K562 (cell line): ENCODE data around the gene SERTAD2. TPM values are rescaled to one million over a fixed set of nuclear protein-coding genes. Genes with fewer than 3 reads are reported as not detected.

Experiments
- ATAC-seq: fragments of 200-7000 bp; cut with Tn5 transposase; 3 replicates; pipeline ENCODE4 v1.9.1; 2020; ENCODE audit warnings: moderate library complexity
- BruUV-seq: library from RNA; stranded (reverse); fragments of 400-500 nt; replicated peaks from 2 replicates; lab custom pipeline; 2021; lab: Mats Ljungman, UMichigan
- CTCF ChIA-PET: fragments of 300-600 bp; formaldehyde crosslinking; extraction: SDS; loops from one replicate; lab custom pipeline; 2021; ENCODE audit warnings: low intra/inter-chr PET ratio; lab: Yijun Ruan, JAX
- POLR2A ChIA-PET: fragments of 300-600, 350-650 bp; sonication (Branson Sonifier 250); formaldehyde crosslinking; extraction: SDS; loops from one replicate; lab custom pipeline; 2021; ENCODE audit warnings: antibody characterized with exemption, inconsistent platforms; lab: Yijun Ruan, JAX
- DNase-seq, 4 experiments: peaks; one replicate each; pipeline versions ENCODE4 v3.0.0 to v3.0.0-alpha.2; 2011 to 2018; ENCODE audit warnings: low spot score in 3 of 4, mixed read lengths in 3 of 4; ENCODE audit errors: extremely low read depth in 1 of 4
- FAIRE-seq: peaks from 2 replicates; lab custom pipeline; 2011; peaks lifted over from hg19 to GRCh38; lab: Jason Lieb, UNC
- H2AFZ ChIP-seq: 2 replicates; pipeline ENCODE4 v1.6.0; 2011; ENCODE audit warnings: low read depth, low read length, control low read depth, inconsistent platforms
- H3K27ac ChIP-seq: fragments of 200-600 bp; 3 replicates; pipeline ENCODE4 v1.8.0; 2011; ENCODE audit warnings: low read depth, mild to moderate bottlenecking, control low read depth, inconsistent platforms, low read length, moderate library complexity, mixed read lengths; ENCODE audit errors: extremely low read depth
- H3K27me3 ChIP-seq, 2 experiments: fragments of 300-600 bp in 1 of 2; 2 replicates in 1 of 2; 3 replicates in 1 of 2; pipeline versions ENCODE4 v1.6.0 to v1.8.0; 2011; ENCODE audit warnings: inconsistent platforms in 2 of 2, low read length in 2 of 2, mild to moderate bottlenecking in 1 of 2, mixed read lengths in 1 of 2, moderate library complexity in 1 of 2; ENCODE audit not compliant: control insufficient read depth in 2 of 2, insufficient read depth in 2 of 2
- H3K36me3 ChIP-seq: fragments of 300-600 bp; 3 replicates; pipeline ENCODE4 v1.8.0; 2011; ENCODE audit warnings: mild to moderate bottlenecking, low read length, inconsistent platforms; ENCODE audit not compliant: control insufficient read depth, insufficient read depth
- H3K4me1 ChIP-seq, 2 experiments: fragments of 200-600 bp in 1 of 2; replicated peaks in 1 of 2; 2 replicates in 1 of 2; 3 replicates in 1 of 2; pipeline versions ENCODE4 v1.5.1 to v1.8.0; 2011; ENCODE audit warnings: inconsistent platforms in 2 of 2, low read length in 2 of 2, mild to moderate bottlenecking in 1 of 2, mixed read lengths in 1 of 2, moderate library complexity in 1 of 2; ENCODE audit not compliant: control insufficient read depth in 2 of 2, insufficient read depth in 2 of 2
- H3K4me2 ChIP-seq: 2 replicates; pipeline ENCODE4 v1.6.1; 2011; ENCODE audit warnings: low read length, control low read depth, inconsistent platforms, mixed read lengths; ENCODE audit not compliant: insufficient read depth
- H3K4me3 ChIP-seq: fragments of 200-600 bp; sonication (generic), shearing (Covaris generic); 2 replicates; pipeline ENCODE4 v1.5.1; 2016; ENCODE audit warnings: control low read depth, inconsistent platforms
- H3K79me2 ChIP-seq: fragments of 200-600 bp; 3 replicates; pipeline ENCODE4 v1.8.0; 2011; ENCODE audit warnings: low read length, inconsistent platforms; ENCODE audit not compliant: control insufficient read depth, insufficient read depth
- H3K9ac ChIP-seq, 2 experiments: 2 replicates each; pipeline versions ENCODE4 v1.6.0 to v1.6.1; 2011; ENCODE audit warnings: low read depth in 2 of 2, low read length in 2 of 2, control low read depth in 1 of 2, inconsistent platforms in 1 of 2, mild to moderate bottlenecking in 1 of 2, mixed read lengths in 1 of 2; ENCODE audit not compliant: insufficient read depth in 1 of 2
- H3K9me1 ChIP-seq: one replicate; pipeline ENCODE4 v1.6.0; 2011; ENCODE audit warnings: inconsistent platforms, mild to moderate bottlenecking, low read length, moderate library complexity; ENCODE audit not compliant: control insufficient read depth, insufficient read depth
- H3K9me3 ChIP-seq: replicated peaks from 2 replicates; pipeline ENCODE4 v1.5.1; 2011; ENCODE audit warnings: low read depth, low read length, inconsistent platforms; ENCODE audit not compliant: control insufficient read depth, insufficient read depth
- H4K20me1 ChIP-seq: replicated peaks from 2 replicates; pipeline ENCODE4 v1.6.1; 2011; ENCODE audit warnings: low read length, inconsistent platforms, mixed read lengths; ENCODE audit not compliant: control insufficient read depth, insufficient read depth
- BACH1 ChIP-seq: fragments of 200-800 bp; sonication (Bioruptor generic); IDR thresholded peaks from 2 replicates; pipeline ENCODE4 v1.6.1; 2016; ENCODE audit warnings: missing genetic modification characterization, missing compliant biosample characterization
- IRF2 ChIP-seq: sonication (generic); formaldehyde crosslinking; IDR thresholded peaks from 2 replicates; pipeline ENCODE4 v1.8.1; 2022; ENCODE audit warnings: mild to moderate bottlenecking, missing genetic modification reagents
- NR2C2 ChIP-seq, 2 experiments: fragments of 200-800 bp in 1 of 2; sonication (Bioruptor generic) in 1 of 2; sonication (generic) in 1 of 2; formaldehyde crosslinking in 1 of 2; IDR thresholded peaks; 2 replicates each; pipeline versions ENCODE4 v1.6.1 to v1.8.0; 2016 to 2022; ENCODE audit warnings: mild to moderate bottlenecking in 1 of 2, missing compliant biosample characterization in 1 of 2, missing genetic modification characterization in 1 of 2, missing genetic modification reagents in 1 of 2
- PHB ChIP-seq: fragments of 250-450 bp; sonication (Bioruptor Pico); IDR thresholded peaks from 2 replicates; pipeline ENCODE4 v1.5.0; 2021
- PHF21A ChIP-seq: fragments of 450-650 bp; IDR thresholded peaks from 2 replicates; pipeline ENCODE4 v1.6.1; 2017; ENCODE audit warnings: low read depth, borderline replicate concordance
- SMARCA4 ChIP-seq: fragments of 450-650 bp; IDR thresholded peaks from 2 replicates; pipeline ENCODE4 v1.6.1; 2016
- ZEB2 ChIP-seq: fragments of 450-650 bp; IDR thresholded peaks from 2 replicates; pipeline ENCODE4 v1.6.1; 2016
- ZNF395 ChIP-seq: fragments of 200-800 bp; sonication (Bioruptor generic); IDR thresholded peaks from 2 replicates; pipeline ENCODE4 v1.6.1; 2017; ENCODE audit warnings: missing genetic modification characterization, missing compliant biosample characterization
- ZNF699 ChIP-seq: fragments of 250-450 bp; sonication (Bioruptor Pico); IDR thresholded peaks from 2 replicates; pipeline ENCODE4 v1.8.0; 2021; ENCODE audit warnings: mild to moderate bottlenecking, moderate library complexity; ENCODE audit not compliant: insufficient replicate concordance
- WGBS: fragments of 100-300 bp; shearing (Covaris generic); methylation state at CpG from one replicate; pipeline ENCODE4 v1.1.6; 2016; ENCODE audit warnings: low coverage, mixed read lengths; ENCODE audit not compliant: insufficient coverage; ENCODE audit errors: missing lambda C conversion rate; 5-methylcytosine and 5-hydroxymethylcytosine counted together
- in situ Hi-C: fragments of 300-500 bp; cut with MboI; formaldehyde crosslinking; loops from 4 replicates; pipeline ENCODE4 v1.15.0; 2018; ENCODE audit warnings: inconsistent platforms, mixed read lengths
- intact Hi-C: fragments of 100-400 bp; cut with micrococcal nuclease; formaldehyde crosslinking; loops from 2 replicates; pipeline ENCODE4 v1.14.2; 2022
- polyA plus RNA-seq, 8 experiments: library from polyadenylated mRNA; depleted of rRNA in 4 of 8; stranded (reverse) in 5 of 8; unstranded in 3 of 8; fragments of >200 nt; fragmentation: Nextera tagmentation in 2 of 8; fragmentation: Illumina TruSeq in 1 of 8; extraction: Ambion mirVana in 2 of 8; extraction: Trizol in 1 of 8; gene quantifications; 2 replicates each; pipeline versions ENCODE4 v1.2.1 to v1.2.3, GENCODE V29; 2011 to 2014; ENCODE audit warnings: inconsistent platforms in 1 of 8, missing spikeins in 1 of 8
- total RNA-seq, 7 experiments: library from RNA; depleted of rRNA in 6 of 7; stranded (reverse); fragments of >200 nt in 6 of 7; fragmentation: Illumina TruSeq in 2 of 7; extraction: Trizol in 2 of 7; gene quantifications; 2 replicates each; pipeline versions ENCODE4 v1.2.1 to v1.2.3, GENCODE V29; 2011 to 2021; ENCODE audit warnings: low replicate concordance in 1 of 7
- TF ChIP-seq, protein P1 (sequence below): fragments of 250-450 bp; sonication (Bioruptor Pico); IDR thresholded peaks from 2 replicates; pipeline ENCODE4 v1.4.0; 2020
- TF ChIP-seq, protein P2 (sequence below): fragments of 250-450 bp; sonication (Bioruptor Pico); IDR thresholded peaks from 2 replicates; pipeline ENCODE4 v1.5.0; 2022; ENCODE audit warnings: mild to moderate bottlenecking

SERTAD2 gene
- total and polyA plus RNA-seq, 9 of the 15 experiments (the other 6 are each of a cell fraction or from before 2014, with no cell fraction given), result 3.0 to 12.5 (median 6.1) TPM

GRCh38 chr2:64613276-64613675, 40.4 kb downstream of the SERTAD2 start:
- no TSS peak for BruUV-seq
- TF ChIP-seq PHF21A (no peak), SMARCA4 (no peak), IRF2 (CRISPR knock-in tag) (no peak), PHB (no peak), ZEB2 (no peak), ZNF395 (CRISPR knock-in tag) (no peak), BACH1 (tag) (no peak), ZNF699 (CRISPR knock-in tag) (no peak), NR2C2 (CRISPR knock-in tag; IDR thresholded peaks at IDR 0.05) (no peak), NR2C2 (tag; IDR thresholded peaks at IDR 0.05) (no peak)
- TF ChIP-seq, protein P1, sequence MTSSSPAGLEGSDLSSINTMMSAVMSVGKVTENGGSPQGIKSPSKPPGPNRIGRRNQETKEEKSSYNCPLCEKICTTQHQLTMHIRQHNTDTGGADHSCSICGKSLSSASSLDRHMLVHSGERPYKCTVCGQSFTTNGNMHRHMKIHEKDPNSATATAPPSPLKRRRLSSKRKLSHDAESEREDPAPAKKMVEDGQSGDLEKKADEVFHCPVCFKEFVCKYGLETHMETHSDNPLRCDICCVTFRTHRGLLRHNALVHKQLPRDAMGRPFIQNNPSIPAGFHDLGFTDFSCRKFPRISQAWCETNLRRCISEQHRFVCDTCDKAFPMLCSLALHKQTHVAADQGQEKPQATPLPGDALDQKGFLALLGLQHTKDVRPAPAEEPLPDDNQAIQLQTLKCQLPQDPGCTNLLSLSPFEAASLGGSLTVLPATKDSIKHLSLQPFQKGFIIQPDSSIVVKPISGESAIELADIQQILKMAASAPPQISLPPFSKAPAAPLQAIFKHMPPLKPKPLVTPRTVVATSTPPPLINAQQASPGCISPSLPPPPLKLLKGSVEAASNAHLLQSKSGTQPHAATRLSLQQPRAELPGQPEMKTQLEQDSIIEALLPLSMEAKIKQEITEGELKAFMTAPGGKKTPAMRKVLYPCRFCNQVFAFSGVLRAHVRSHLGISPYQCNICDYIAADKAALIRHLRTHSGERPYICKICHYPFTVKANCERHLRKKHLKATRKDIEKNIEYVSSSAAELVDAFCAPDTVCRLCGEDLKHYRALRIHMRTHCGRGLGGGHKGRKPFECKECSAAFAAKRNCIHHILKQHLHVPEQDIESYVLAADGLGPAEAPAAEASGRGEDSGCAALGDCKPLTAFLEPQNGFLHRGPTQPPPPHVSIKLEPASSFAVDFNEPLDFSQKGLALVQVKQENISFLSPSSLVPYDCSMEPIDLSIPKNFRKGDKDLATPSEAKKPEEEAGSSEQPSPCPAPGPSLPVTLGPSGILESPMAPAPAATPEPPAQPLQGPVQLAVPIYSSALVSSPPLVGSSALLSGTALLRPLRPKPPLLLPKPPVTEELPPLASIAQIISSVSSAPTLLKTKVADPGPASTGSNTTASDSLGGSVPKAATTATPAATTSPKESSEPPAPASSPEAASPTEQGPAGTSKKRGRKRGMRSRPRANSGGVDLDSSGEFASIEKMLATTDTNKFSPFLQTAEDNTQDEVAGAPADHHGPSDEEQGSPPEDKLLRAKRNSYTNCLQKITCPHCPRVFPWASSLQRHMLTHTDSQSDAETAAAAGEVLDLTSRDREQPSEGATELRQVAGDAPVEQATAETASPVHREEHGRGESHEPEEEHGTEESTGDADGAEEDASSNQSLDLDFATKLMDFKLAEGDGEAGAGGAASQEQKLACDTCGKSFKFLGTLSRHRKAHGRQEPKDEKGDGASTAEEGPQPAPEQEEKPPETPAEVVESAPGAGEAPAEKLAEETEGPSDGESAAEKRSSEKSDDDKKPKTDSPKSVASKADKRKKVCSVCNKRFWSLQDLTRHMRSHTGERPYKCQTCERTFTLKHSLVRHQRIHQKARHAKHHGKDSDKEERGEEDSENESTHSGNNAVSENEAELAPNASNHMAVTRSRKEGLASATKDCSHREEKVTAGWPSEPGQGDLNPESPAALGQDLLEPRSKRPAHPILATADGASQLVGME, result no peak
- TF ChIP-seq, protein P2, sequence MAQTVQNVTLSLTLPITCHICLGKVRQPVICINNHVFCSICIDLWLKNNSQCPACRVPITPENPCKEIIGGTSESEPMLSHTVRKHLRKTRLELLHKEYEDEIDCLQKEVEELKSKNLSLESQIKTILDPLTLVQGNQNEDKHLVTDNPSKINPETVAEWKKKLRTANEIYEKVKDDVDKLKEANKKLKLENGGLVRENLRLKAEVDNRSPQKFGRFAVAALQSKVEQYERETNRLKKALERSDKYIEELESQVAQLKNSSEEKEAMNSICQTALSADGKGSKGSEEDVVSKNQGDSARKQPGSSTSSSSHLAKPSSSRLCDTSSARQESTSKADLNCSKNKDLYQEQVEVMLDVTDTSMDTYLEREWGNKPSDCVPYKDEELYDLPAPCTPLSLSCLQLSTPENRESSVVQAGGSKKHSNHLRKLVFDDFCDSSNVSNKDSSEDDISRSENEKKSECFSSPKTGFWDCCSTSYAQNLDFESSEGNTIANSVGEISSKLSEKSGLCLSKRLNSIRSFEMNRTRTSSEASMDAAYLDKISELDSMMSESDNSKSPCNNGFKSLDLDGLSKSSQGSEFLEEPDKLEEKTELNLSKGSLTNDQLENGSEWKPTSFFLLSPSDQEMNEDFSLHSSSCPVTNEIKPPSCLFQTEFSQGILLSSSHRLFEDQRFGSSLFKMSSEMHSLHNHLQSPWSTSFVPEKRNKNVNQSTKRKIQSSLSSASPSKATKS, result no peak

More at GRCh38 chr2:64613276-64613675, 40.4 kb downstream of the SERTAD2 start:
- no peaks in the 10 kb centered on the region for H3K9me3 ChIP-seq
- in situ Hi-C loops, result no loop called here
- ATAC-seq (no peak), DNase-seq (no peak), FAIRE-seq (no peak)
- intact Hi-C loops, result no loop called here
- H4K20me1 ChIP-seq, result no peaks in the 10 kb centered on the region
- no peak overlapping the region for H3K27ac ChIP-seq
- no peaks in the 10 kb centered on the region for H3K27me3 ChIP-seq
- H3K4me1 ChIP-seq, result peaks cover 12 to 15% of the 10 kb centered on the region in 2 experiments; a peak in 4 of 5 replicates
- 42% methylated on average over 7 of the region's 7 CpGs for WGBS
- no peaks in the 10 kb centered on the region for H3K79me2 ChIP-seq
- H3K36me3 ChIP-seq, result no peaks in the 10 kb centered on the region
- peak overlapping the region; percentile 28 for H2AFZ ChIP-seq
- ChIA-PET CTCF (no interaction called here), POLR2A (no interaction called here)
- H3K9me1 ChIP-seq, result no peaks in the 10 kb centered on the region
- H3K4me2 ChIP-seq, result no peak overlapping the region
- H3K9ac ChIP-seq, result no peak overlapping the region
- no peak overlapping the region for H3K4me3 ChIP-seq
